GM19468 (cell line): ENCODE measurements around the gene ATP6AP1.

ENCODE experiments used
- ATAC-seq: cut with Tn5 transposase; IDR thresholded peaks from one replicate; pipeline ENCODE4 v1.9.1; 2021; ENCODE audit warnings: mild to moderate bottlenecking, moderate library complexity, moderate number of reproducible peaks; ENCODE audit not compliant: unreplicated experiment; ENCODE audit errors: extremely low read depth

Gene ATP6AP1

DNA sequence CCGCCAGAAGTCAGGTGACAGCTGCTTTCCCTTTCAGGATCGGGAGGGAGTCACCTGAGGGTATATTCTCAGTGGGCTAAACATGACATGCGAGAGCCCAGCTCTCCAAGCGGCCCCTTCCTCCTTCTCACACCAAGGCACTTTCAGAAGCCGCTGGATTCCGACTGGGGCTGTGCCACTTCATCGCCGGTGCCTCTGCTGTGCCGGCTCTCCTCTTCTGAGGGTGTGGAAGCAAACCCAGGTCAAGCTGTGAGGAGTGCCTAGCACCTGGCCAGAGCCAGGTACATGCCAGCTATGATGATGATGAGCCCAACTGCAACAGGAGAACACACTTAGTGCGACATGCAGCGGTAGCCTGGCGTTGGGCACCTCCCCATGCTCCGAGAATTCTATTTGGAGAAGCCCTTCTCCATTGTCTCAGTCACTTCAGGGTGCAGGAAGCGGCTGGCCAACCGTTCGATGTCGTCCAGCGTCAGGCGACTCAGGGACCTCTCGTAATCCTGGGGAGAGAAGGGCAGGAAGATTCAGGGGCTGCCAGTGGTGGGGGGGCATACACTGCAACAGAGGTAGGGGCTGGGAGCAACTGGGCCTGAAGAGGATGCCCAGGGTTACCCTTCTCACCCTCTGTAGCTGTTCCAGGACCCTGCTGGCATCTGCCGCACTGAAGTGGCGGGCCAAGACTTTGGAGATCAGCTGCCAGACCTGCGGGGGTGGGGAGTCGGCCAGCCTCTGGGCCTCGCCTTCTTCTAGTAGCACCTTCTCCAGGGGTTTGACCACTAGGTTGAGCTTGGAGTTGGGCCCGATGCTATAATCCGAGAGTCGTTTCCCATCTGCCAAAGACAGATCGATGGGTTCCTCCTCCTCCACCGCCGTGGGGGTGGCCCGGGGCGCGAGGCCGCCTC is 56.9 kb downstream of the ATP6AP1 start:
- ATAC-seq: no peak

DNA sequence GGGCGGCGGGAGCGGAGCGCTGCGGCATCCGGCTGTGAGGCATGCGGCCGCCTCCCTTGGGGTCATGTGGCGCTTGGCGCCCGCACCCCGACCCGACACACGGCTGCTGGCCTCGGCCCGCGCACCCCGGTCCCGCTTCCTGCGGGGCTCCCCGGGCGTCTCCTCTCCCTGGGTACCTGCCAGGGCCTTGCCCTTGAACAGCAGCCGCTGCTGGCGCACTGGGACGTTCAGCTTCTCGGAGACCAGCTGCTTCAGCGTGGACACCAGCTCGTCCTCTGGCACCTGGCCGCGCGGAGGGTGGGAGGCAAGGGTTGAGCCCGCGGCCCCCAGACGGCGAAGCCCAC is 57.5 kb downstream of the ATP6AP1 start:
- ATAC-seq: no peak
